ENCODE measurements around the gene ZNF679.

DNA sequence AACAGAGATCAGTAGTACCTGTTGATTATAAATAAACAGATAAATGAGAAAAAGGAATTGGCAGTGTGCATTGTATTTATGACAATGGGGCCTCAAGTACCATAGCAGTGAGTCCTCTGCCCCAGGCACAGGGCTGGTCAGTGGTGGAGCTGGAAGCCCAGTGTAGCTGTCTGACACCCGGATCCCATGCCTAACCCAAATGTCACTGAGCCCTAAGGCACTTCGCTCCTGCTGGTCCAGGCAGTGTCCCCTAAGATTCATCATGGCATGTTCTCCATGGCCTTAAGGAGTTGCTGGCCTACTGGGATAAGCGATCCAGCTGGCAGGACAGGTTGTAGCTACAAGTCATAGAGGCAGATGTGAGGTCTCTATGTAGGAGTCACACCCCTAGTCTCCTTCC, 82.2 kb downstream of the ZNF679 start:
- TF ChIP-seq POLR2A (IDR thresholded peaks at IDR 0.05) (no peak), EP300 (IDR thresholded peaks at IDR 0.05) (no peak)
- TF ChIP-seq, protein P1, sequence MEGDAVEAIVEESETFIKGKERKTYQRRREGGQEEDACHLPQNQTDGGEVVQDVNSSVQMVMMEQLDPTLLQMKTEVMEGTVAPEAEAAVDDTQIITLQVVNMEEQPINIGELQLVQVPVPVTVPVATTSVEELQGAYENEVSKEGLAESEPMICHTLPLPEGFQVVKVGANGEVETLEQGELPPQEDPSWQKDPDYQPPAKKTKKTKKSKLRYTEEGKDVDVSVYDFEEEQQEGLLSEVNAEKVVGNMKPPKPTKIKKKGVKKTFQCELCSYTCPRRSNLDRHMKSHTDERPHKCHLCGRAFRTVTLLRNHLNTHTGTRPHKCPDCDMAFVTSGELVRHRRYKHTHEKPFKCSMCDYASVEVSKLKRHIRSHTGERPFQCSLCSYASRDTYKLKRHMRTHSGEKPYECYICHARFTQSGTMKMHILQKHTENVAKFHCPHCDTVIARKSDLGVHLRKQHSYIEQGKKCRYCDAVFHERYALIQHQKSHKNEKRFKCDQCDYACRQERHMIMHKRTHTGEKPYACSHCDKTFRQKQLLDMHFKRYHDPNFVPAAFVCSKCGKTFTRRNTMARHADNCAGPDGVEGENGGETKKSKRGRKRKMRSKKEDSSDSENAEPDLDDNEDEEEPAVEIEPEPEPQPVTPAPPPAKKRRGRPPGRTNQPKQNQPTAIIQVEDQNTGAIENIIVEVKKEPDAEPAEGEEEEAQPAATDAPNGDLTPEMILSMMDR (IDR thresholded peaks at IDR 0.05), result no peak
